SK-N-SH treated with all-trans-retinoic acid at 6 μM for 48 hours (cell line): ENCODE results near the gene PRR5.

Experiments used
- ATAC-seq: fragments of 200-7000 bp; cut with Tn5 transposase; 3 replicates; pipeline ENCODE4 v1.9.1; 2020; ENCODE audit warnings: mild to moderate bottlenecking, moderate library complexity
- ARNTL ChIP-seq: fragments of 450-650 bp; formaldehyde crosslinking; IDR thresholded peaks from 2 replicates; pipeline ENCODE4 v1.5.0; 2020; ENCODE audit warnings: low read depth, mild to moderate bottlenecking, moderate library complexity, borderline replicate concordance
- BACH2 ChIP-seq: fragments of 250-450 bp; sonication (Bioruptor Pico); IDR thresholded peaks from 2 replicates; pipeline ENCODE4 v1.9.0; 2021; ENCODE audit warnings: mild to moderate bottlenecking, borderline replicate concordance
- CSDC2 ChIP-seq: fragments of 250-450 bp; sonication (Bioruptor Pico); IDR thresholded peaks from 2 replicates; pipeline ENCODE4 v1.5.0; 2020; ENCODE audit warnings: mild to moderate bottlenecking, moderate library complexity
- ESRRG ChIP-seq: fragments of 250-450 bp; sonication (Bioruptor Pico); IDR thresholded peaks from 2 replicates; pipeline ENCODE4 v1.6.1; 2021; ENCODE audit warnings: mild to moderate bottlenecking
- GLIS3 ChIP-seq: fragments of 250-450 bp; sonication (Bioruptor Pico); IDR thresholded peaks from 2 replicates; pipeline ENCODE4 v1.5.0; 2020; ENCODE audit warnings: mild to moderate bottlenecking, moderate library complexity
- ISL1 ChIP-seq: fragments of 250-450 bp; sonication (Bioruptor Pico); IDR thresholded peaks from 2 replicates; pipeline ENCODE4 v2.1.2; 2022; ENCODE audit warnings: mild to moderate bottlenecking, moderate library complexity
- OSR1 ChIP-seq: fragments of 250-450 bp; sonication (Bioruptor Pico); IDR thresholded peaks from 2 replicates; pipeline ENCODE4 v1.8.0; 2022; ENCODE audit warnings: moderate library complexity, mild to moderate bottlenecking, inconsistent platforms
- POU6F1 ChIP-seq: fragments of 250-450 bp; sonication (Bioruptor Pico); IDR thresholded peaks from 2 replicates; pipeline ENCODE4 v1.8.0; 2021; ENCODE audit warnings: low read depth, mild to moderate bottlenecking, moderate library complexity, borderline replicate concordance
- PPARA ChIP-seq: fragments of 250-450 bp; sonication (Bioruptor Pico); IDR thresholded peaks from 2 replicates; pipeline ENCODE4 v1.5.0; 2020; ENCODE audit warnings: mild to moderate bottlenecking, borderline replicate concordance
- RARB ChIP-seq: fragments of 250-450 bp; sonication (Bioruptor Pico); IDR thresholded peaks from 2 replicates; pipeline ENCODE4 v1.8.0; 2021; ENCODE audit warnings: mild to moderate bottlenecking, moderate library complexity
- SNAI2 ChIP-seq: fragments of 250-450 bp; sonication (Bioruptor Pico); IDR thresholded peaks from 2 replicates; pipeline ENCODE4 v1.5.0; 2020; ENCODE audit warnings: mild to moderate bottlenecking, moderate library complexity
- TCF4 ChIP-seq: fragments of 250-450 bp; sonication (Bioruptor Pico); IDR thresholded peaks from 2 replicates; pipeline ENCODE4 v1.8.0; 2021; ENCODE audit warnings: mild to moderate bottlenecking, moderate library complexity, borderline replicate concordance
- TOX ChIP-seq: fragments of 250-450 bp; sonication (Bioruptor Pico); IDR thresholded peaks from 2 replicates; pipeline ENCODE4 v1.8.0; 2021; ENCODE audit warnings: mild to moderate bottlenecking, moderate library complexity, borderline replicate concordance
- TSHZ2 ChIP-seq: fragments of 250-450 bp; sonication (Bioruptor Pico); IDR thresholded peaks from 2 replicates; pipeline ENCODE4 v1.5.0; 2020; ENCODE audit warnings: mild to moderate bottlenecking, moderate library complexity
- ZC3H10 ChIP-seq: fragments of 250-450 bp; sonication (Bioruptor Pico); IDR thresholded peaks from 2 replicates; pipeline ENCODE4 v1.5.1; 2021; ENCODE audit warnings: mild to moderate bottlenecking, moderate library complexity
- ZFP3 ChIP-seq: fragments of 250-450 bp; sonication (Bioruptor Pico); IDR thresholded peaks from 2 replicates; pipeline ENCODE4 v1.5.0; 2020; ENCODE audit warnings: mild to moderate bottlenecking, moderate library complexity
- ZFP30 ChIP-seq: fragments of 450-650 bp; formaldehyde crosslinking; IDR thresholded peaks from 2 replicates; pipeline ENCODE4 v1.5.0; 2022; ENCODE audit warnings: mild to moderate bottlenecking, moderate library complexity
- ZNF565 ChIP-seq: fragments of 450-650 bp; formaldehyde crosslinking; conservative IDR thresholded peaks from 2 replicates; pipeline ENCODE4 v1.5.0; 2020; ENCODE audit warnings: low read depth, mild to moderate bottlenecking, moderate library complexity
- ZNF70 ChIP-seq: fragments of 450-650 bp; formaldehyde crosslinking; IDR thresholded peaks from 2 replicates; pipeline ENCODE4 v1.5.0; 2020; ENCODE audit warnings: mild to moderate bottlenecking, moderate library complexity
- ZNF8 ChIP-seq: fragments of 450-650 bp; formaldehyde crosslinking; IDR thresholded peaks from 2 replicates; pipeline ENCODE4 v1.5.0; 2020; ENCODE audit warnings: mild to moderate bottlenecking, moderate library complexity
- TF ChIP-seq, protein P1 (sequence below): fragments of 250-450 bp; sonication (Bioruptor Pico); IDR thresholded peaks from 2 replicates; pipeline ENCODE4 v1.5.1; 2021; ENCODE audit warnings: mild to moderate bottlenecking, moderate library complexity

PRR5 gene

GRCh38 chr22:44664149-44664548, 37.9 kb upstream of the PRR5 start:
- no peak for ATAC-seq
- TF ChIP-seq ZNF565 (CRISPR knock-in tag) (no peak), POU6F1 (no peak), GLIS3 (no peak), ISL1 (no peak), RARB (no peak), ARNTL (CRISPR knock-in tag) (no peak), ESRRG (CRISPR knock-in tag) (no peak), TCF4 (CRISPR knock-in tag) (no peak), ZC3H10 (CRISPR knock-in tag) (no peak), TSHZ2 (CRISPR knock-in tag) (no peak), CSDC2 (CRISPR knock-in tag) (no peak), ZFP30 (CRISPR knock-in tag) (no peak), TOX (CRISPR knock-in tag) (no peak), ZNF70 (CRISPR knock-in tag) (no peak), SNAI2 (CRISPR knock-in tag) (no peak), ZNF8 (CRISPR knock-in tag) (no peak)
- TF ChIP-seq, protein P1, sequence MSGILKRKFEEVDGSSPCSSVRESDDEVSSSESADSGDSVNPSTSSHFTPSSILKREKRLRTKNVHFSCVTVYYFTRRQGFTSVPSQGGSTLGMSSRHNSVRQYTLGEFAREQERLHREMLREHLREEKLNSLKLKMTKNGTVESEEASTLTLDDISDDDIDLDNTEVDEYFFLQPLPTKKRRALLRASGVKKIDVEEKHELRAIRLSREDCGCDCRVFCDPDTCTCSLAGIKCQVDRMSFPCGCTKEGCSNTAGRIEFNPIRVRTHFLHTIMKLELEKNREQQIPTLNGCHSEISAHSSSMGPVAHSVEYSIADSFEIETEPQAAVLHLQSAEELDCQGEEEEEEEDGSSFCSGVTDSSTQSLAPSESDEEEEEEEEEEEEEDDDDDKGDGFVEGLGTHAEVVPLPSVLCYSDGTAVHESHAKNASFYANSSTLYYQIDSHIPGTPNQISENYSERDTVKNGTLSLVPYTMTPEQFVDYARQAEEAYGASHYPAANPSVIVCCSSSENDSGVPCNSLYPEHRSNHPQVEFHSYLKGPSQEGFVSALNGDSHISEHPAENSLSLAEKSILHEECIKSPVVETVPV (CRISPR knock-in tag), result no peak

DNA sequence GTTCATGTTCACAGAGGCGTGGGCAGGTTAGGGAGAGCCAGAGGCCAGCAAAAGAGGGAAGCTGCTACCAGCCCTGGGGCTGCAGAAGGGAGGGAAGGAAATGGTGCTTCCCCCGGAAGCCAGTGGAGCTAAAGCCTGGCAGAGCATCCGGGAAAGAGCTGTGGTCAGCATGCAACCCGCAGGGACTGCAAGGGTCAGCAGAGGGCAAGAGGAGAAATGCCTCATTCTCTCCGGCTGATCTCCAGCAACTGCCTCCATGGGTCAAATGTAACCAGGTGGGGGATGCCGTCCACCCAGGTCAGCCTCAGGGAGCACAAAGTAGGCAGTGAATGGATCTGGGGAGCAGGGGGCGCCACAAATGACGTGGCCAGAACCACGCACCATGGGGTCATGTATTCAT, 36.9 kb upstream of the PRR5 start:
- no peak for TF ChIP-seq ZNF565 (CRISPR knock-in tag)
- TF ChIP-seq, protein P1 (CRISPR knock-in tag), result no peak
- no peak for ATAC-seq

- TF ChIP-seq ZNF70 (CRISPR knock-in tag) (no peak), ZFP30 (CRISPR knock-in tag) (no peak), ZNF565 (CRISPR knock-in tag) (no peak), POU6F1 (no peak), ZFP3 (no peak), ISL1 (no peak), PPARA (CRISPR knock-in tag) (no peak), TOX (CRISPR knock-in tag) (no peak), SNAI2 (CRISPR knock-in tag) (no peak), CSDC2 (CRISPR knock-in tag) (no peak), BACH2 (CRISPR knock-in tag) (no peak), ARNTL (CRISPR knock-in tag) (no peak), OSR1 (CRISPR knock-in tag) (no peak), GLIS3 (no peak), ZNF8 (CRISPR knock-in tag) (no peak), RARB (no peak)
- TF ChIP-seq, protein P1 (CRISPR knock-in tag), result no peak
- no peak for ATAC-seq
Observed at GRCh38 chr22:44666207-44666585, 35.8 kb upstream of the PRR5 start.
